Motor neuron (in vitro differentiated cells): Measurements from ENCODE around the gene MOB1B. TPM values are rescaled to one million over a fixed set of nuclear protein-coding genes. Genes with fewer than 3 reads are reported as not detected.
"Not testable (repeated sequence)": the region's sequence is repeated elsewhere in the genome, so short reads cannot be mapped to it uniquely, and the experiment has no call there.

Source experiments
- ATAC-seq, 8 experiments: fragments of 200-7000 bp; cut with Tn5 transposase; replicated peaks in 6 of 8; 2 replicates each; pipeline ENCODE4 v1.8.0; 2021; ENCODE audit warnings: mild to moderate bottlenecking in 8 of 8, moderate library complexity in 8 of 8
- H3K27ac ChIP-seq, 2 donors: fragments of 250-450 bp; sonication (Bioruptor Pico); 2 replicates each; pipeline ENCODE4 v1.9.0; 2021; ENCODE audit warnings: antibody characterized with exemption in 2 of 2, mild to moderate bottlenecking in 2 of 2, moderate library complexity in 1 of 2
- H3K4me1 ChIP-seq, 2 donors: fragments of 250-450 bp; sonication (Bioruptor Pico); replicated peaks in 1 of 2; 2 replicates each; pipeline ENCODE4 v1.6.1; 2021; ENCODE audit warnings: antibody characterized with exemption in 2 of 2, mild to moderate bottlenecking in 2 of 2, moderate library complexity in 1 of 2
- H3K4me3 ChIP-seq, 5 donors: fragments of 250-450 bp; sonication (Bioruptor Pico); 2 replicates each; pipeline ENCODE4 v1.9.0; 2021; ENCODE audit warnings: antibody characterized with exemption in 5 of 5, mild to moderate bottlenecking in 5 of 5, moderate library complexity in 4 of 5
- WGBS, 10 experiments: fragments of 450-650 bp; shearing (Covaris generic); methylation state at CpG; one replicate each; pipeline ENCODE4 v1.0.0; 2022; 5-methylcytosine and 5-hydroxymethylcytosine counted together
- in situ Hi-C, 9 experiments: fragments of 400-800 bp; cut with MboI; loops; one replicate each; pipeline ENCODE4 v1.15.0; 2021; ENCODE audit warnings: low sequenced_read_pairs in 9 of 9, low pct_unique_long_range_greater_than_20kb in 2 of 9; ENCODE audit not compliant: unreplicated experiment in 9 of 9
- total RNA-seq, 8 experiments: library from RNA; unstranded; fragments of 300-600 nt; gene quantifications; 2 replicates each; pipeline versions ENCODE4 v1.2.3 to v1.2.4, GENCODE V29; 2022

MOB1B gene
- total RNA-seq, 8 experiments from 2014 or later, result 6.0 to 26.8 (median 19.2) TPM

DNA sequence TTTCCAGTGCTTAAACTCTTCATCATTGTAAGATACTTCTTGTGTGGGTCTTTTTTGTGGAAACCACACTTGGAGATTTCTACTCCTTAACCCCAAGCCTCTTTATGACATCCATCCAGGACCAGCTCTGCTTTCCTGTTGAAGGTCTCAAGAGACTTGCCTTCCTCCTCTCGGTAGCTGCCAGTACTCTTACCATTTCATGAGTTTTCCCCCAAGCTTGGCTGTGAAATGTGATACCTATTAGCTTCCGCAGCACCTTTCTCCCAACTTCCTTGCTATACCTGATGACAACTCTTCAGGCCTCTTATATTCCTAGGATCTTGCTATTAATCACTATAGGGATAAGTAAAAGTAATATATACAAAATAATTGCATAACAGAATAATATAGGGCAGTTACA is 89.4 kb downstream of the MOB1B start:
- no peak for ATAC-seq
- no peak overlapping the region for H3K27ac ChIP-seq
- no peak overlapping the region for H3K4me3 ChIP-seq
- in situ Hi-C loops, result no loop called here
- H3K4me1 ChIP-seq, result peaks cover 13 to 16% of the 10 kb centered on the region in 2 donors
- 42 to 100% (median 88%) methylated on average over 1 to 2 of the region's 2 CpGs; no CpG with 5 or more reads in 2 of the 10 experiments for WGBS, 10 experiments

- in situ Hi-C loops, result no loop called here
- peak overlapping the region; percentile 51 to 57 (median 54) for H3K4me3 ChIP-seq
- H3K4me1 ChIP-seq, result peaks cover 14 to 19% of the 10 kb centered on the region in 2 donors
- ATAC-seq, result no peak
- no peak overlapping the region for H3K27ac ChIP-seq
- WGBS, 10 experiments, result 58 to 100% (median 90%) methylated on average over 1 to 5 of the region's 5 CpGs
Measured at GRCh38 chr4:70992391-70992881, 90.3 kb downstream of the MOB1B start.

- peak; percentile 91 to 97 (median 96) for ATAC-seq
- in situ Hi-C loops, result no loop called here
Measured at GRCh38 chr4:70993181-70994068, 91.3 kb downstream of the MOB1B start, which contains the start of gene DCK. Gene DCK (plus strand): TSS chr4:70993649. CDS start chr4:70993836, 187 bp downstream.

GRCh38 chr4:70994069-70994366 is 91.8 kb downstream of the MOB1B start:
- in situ Hi-C loops, result no loop called here
- WGBS, 10 experiments, result 0 to 33% (median 0%) methylated on average over 1 to 5 of the region's 11 CpGs; no CpG with 5 or more reads in 4 of the 10 experiments
- ATAC-seq, result no peak

More at GRCh38 chr4:70993181-70994068, 91.3 kb downstream of the MOB1B start, which contains the start of gene DCK:
- H3K4me1 ChIP-seq, result peaks cover 14 to 19% of the 10 kb centered on the region in 2 donors
- WGBS, 10 experiments, result 0 to 70% (median 7%) methylated on average over 1 to 16 of the region's 74 CpGs; no CpG with 5 or more reads in 3 of the 10 experiments
- H3K27ac ChIP-seq, result peak within 1 kb of the TSS; percentile 71 to 85
- H3K4me3 ChIP-seq, result peak within 1 kb of the TSS; percentile 51 to 57 (median 54)

DNA sequence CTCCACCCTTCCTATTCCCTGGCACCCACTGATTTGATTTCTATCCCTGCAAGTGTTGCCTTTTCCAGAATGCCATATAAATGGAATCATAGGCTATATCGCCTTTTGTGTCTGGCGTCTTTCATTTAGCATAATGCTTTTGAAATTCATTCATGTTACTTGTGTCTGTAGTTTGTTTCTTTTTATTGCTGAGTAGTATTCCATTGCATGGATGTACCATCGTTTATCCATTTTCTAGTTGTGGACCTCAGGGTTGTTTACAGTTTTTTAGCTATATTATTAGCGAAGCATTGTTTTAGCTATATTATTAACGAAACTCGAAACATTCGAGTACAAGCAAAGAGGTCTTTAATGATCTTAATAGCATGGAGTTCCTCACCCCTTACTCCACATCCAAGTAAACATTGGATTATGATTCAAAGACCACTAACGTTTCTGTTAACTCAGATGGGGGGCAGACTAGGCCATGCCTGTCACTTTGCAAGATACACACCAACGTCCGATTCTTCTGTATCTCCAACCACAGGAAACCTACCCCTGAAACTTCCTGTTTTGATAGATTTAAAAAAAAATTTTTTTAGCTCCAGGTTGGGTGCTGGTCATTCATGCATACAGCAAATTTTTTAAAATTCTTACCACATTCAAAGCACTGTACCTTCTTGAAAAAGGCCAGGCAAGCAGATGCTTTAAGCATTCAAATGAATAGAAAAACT is 92.4 kb downstream of the MOB1B start:
- no peak overlapping the region for H3K27ac ChIP-seq
- 48 to 88% (median 78%) methylated on average over 5 to 10 of the region's 10 CpGs for WGBS, 10 experiments
- peak overlapping the region; percentile 51 to 57 (median 54) for H3K4me3 ChIP-seq
- ATAC-seq, result no peak
- in situ Hi-C loops, result no loop called here
- peaks cover 14 to 19% of the 10 kb centered on the region in 2 donors for H3K4me1 ChIP-seq

More at GRCh38 chr4:70994069-70994366, 91.8 kb downstream of the MOB1B start:
- peak overlapping the region; percentile 71 to 85 for H3K27ac ChIP-seq
- peak overlapping the region; percentile 51 to 57 (median 54) for H3K4me3 ChIP-seq
- H3K4me1 ChIP-seq, result peaks cover 14 to 19% of the 10 kb centered on the region in 2 donors

DNA sequence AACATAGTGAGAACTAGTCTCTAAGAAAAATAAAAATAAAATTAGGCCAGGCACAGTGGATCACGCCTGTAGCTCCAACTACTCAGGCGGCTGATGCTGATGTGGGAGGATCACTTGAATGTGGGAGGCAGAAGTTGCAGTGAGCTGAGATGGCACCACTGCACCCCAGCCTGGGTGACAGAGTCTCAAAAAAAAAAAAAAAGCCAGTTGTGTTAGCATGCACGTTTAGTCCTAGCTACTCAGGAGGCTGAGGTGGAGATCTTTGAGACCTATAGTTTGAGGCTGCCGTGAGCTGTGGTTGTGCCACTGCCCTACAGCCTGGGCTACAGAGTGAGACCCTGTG is 93.8 kb downstream of the MOB1B start:
- in situ Hi-C loops, result no loop called here
- Histone ChIP-seq H3K4me3 (peak overlapping the region in 1 of 5 donors; percentile 2), H3K4me1 (peaks cover 14 to 19% of the 10 kb centered on the region in 2 donors), H3K27ac (no peak overlapping the region)
- WGBS, 10 experiments, result 30 to 100% (median 54%) methylated on average over 1 to 4 of the region's 4 CpGs; no CpG with 5 or more reads in 3 of the 10 experiments
- no peak for ATAC-seq

DNA sequence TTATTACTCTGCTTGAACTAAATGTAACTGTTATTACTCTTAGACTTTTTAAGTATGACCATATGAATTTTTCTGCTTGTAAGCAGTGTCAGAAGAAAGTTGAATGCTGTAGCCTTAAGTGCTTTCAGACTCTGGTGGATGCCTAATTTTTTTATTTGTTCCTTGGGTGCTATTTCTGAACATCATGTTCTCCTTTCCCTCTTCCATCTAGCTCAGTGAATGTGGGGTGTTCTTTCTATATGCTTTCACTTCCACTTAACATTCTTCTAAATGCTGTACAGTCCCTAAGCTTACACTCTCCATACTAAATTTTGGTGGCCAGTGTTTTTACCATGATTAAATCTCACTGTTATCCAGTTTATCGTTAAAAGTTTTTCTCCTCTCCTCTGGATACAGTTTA is 94.9 kb downstream of the MOB1B start:
- no peak for ATAC-seq
- WGBS, 10 experiments, result 0 to 100% (median 92%) methylated on average over 1 of the region's 1 CpG; no CpG with 5 or more reads in 1 of the 10 experiments
- in situ Hi-C loops, result no loop called here
- Histone ChIP-seq H3K27ac (no peak overlapping the region), H3K4me1 (peaks cover 14 to 19% of the 10 kb centered on the region in 2 donors), H3K4me3 (no peak overlapping the region)

- WGBS, 10 experiments, result 13 to 100% (median 79%) methylated on average over 1 to 2 of the region's 2 CpGs
- in situ Hi-C loops, result no loop called here
- Histone ChIP-seq H3K4me3 (no peak overlapping the region), H3K4me1 (peaks cover 13 to 16% of the 10 kb centered on the region in 2 donors), H3K27ac (no peak overlapping the region)
- ATAC-seq, result no peak
Measured at GRCh38 chr4:70997546-70997945, 95.4 kb downstream of the MOB1B start.

DNA sequence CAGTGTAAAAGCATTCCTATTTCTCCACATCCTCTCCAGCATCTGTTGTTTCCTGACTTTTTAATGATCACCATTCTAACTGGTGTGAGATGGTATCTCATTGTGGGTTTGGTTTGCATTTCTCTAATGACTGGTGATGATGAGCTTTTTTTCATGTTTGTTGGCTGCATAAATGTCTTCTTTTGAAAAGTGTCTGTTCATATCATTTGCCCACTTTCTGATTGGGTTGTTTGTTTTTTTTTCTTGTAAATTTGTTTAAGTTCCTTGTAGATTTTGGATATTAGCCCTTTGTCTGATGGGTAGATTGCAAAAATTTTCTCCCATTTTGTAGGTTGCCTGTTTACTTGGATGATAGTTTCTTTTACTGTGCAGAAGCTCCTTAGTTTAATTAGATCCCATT is 97.5 kb downstream of the MOB1B start:
- ATAC-seq, H3K4me3 ChIP-seq, H3K27ac ChIP-seq, in situ Hi-C loops: not testable (repeated sequence)
- H3K4me1 ChIP-seq, result peaks cover 12 to 13% of the 10 kb centered on the region in 2 donors

GRCh38 chr4:71001363-71001762 is 99.2 kb downstream of the MOB1B start:
- H3K4me3 ChIP-seq, ATAC-seq, in situ Hi-C loops, H3K4me1 ChIP-seq, H3K27ac ChIP-seq: not testable (repeated sequence)
- 86 to 100% (median 96%) methylated on average over 2 to 4 of the region's 4 CpGs; no CpG with 5 or more reads in 1 of the 10 experiments for WGBS, 10 experiments

DNA sequence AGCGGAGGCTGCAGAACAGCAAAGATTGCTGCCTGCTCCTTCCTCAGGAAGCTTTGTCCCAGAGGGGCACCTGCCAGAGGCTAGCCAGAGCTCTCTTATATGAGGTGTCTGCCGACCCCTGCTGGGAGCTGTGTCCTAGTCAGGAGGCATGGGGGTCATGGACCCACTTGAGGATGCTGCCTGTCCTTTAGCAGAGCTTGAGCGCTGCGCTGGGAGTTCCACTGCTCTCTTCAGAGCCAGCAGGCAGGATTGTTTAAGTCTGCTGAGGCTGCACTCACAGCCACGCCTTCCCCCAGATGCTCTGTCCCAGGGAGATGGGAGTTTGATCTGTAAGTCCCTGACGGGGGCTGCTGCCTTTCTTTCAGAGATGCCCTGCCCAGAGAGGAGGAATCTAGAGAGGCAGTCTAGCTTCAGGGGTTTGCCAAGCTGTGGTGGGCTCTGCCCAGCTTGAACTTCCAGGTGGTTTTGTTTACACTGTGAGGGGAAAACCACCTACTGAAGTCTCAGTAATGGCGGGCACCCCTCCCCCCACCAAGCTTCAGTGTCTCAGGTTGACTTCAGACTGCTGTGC is 102.2 kb downstream of the MOB1B start:
- peaks cover 0 to 5% of the 10 kb centered on the region in 2 donors for H3K4me1 ChIP-seq
- 50 to 80% (median 57%) methylated on average over 2 to 4 of the region's 7 CpGs; no CpG with 5 or more reads in 6 of the 10 experiments for WGBS, 10 experiments
- no peak overlapping the region for H3K4me3 ChIP-seq
- in situ Hi-C loops, result no loop called here
- ATAC-seq, result peak in 4 of 8 experiments; percentile 21 to 58 (median 30)
- no peak overlapping the region for H3K27ac ChIP-seq

GRCh38 chr4:71005025-71005424 is 102.9 kb downstream of the MOB1B start:
- H3K4me3 ChIP-seq, H3K27ac ChIP-seq, H3K4me1 ChIP-seq, in situ Hi-C loops, ATAC-seq: not testable (repeated sequence)
- WGBS, 10 experiments, result 93 to 100% (median 100%) methylated on average over 1 to 2 of the region's 6 CpGs; no CpG with 5 or more reads in 7 of the 10 experiments
